HUES6 (cell line): ENCODE data around the gene ACTN1.

Experiments used
- H3K27ac ChIP-seq: 2 replicates; pipeline ENCODE4 v1.7.0; 2013; ENCODE audit warnings: low read depth, mild to moderate bottlenecking, low read length, inconsistent platforms
- H3K27me3 ChIP-seq: 2 replicates; pipeline ENCODE4 v1.6.1; 2013; ENCODE audit warnings: low read length; ENCODE audit not compliant: control insufficient read depth, insufficient read depth
- H3K36me3 ChIP-seq: 2 replicates; pipeline ENCODE4 v1.6.1; 2013; ENCODE audit warnings: low read length; ENCODE audit not compliant: control insufficient read depth, insufficient read depth
- H3K4me1 ChIP-seq: 2 replicates; pipeline ENCODE4 v1.6.1; 2013; ENCODE audit warnings: low read length; ENCODE audit not compliant: control insufficient read depth, insufficient read depth
- H3K4me3 ChIP-seq: 2 replicates; pipeline ENCODE4 v1.5.1; 2013; ENCODE audit warnings: low read depth, low read length
- H3K9ac ChIP-seq: one replicate; pipeline ENCODE4 v1.6.1; 2013; ENCODE audit warnings: mild to moderate bottlenecking, low read length
- H3K9me3 ChIP-seq: 2 replicates; pipeline ENCODE4 v1.6.1; 2013; ENCODE audit warnings: low read depth, low read length; ENCODE audit not compliant: control insufficient read depth, insufficient read depth

ACTN1 gene

DNA sequence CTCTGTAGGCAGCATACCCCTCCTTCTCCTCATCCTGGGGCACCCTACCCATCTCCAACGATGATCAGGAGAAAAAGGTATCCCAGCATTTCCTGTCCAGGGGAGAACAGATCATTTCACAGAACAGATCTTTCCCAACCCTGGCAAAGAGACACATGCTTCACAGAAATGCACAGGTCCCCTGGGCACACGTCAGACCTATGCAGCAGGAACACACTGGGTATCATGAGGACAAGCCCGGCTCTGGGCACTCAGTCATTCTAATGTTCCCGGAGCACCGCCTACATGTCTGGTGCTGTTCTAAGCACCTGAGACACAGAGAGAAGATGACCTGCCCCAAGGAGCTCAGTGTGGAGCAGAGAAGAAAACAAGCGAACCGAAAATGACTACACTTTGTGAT is 56.2 kb downstream of the ACTN1 start:
- H3K9ac ChIP-seq, result peak overlapping the region; percentile 23
- no peak overlapping the region for H3K4me3 ChIP-seq
- peaks cover 32% of the 10 kb centered on the region for H3K4me1 ChIP-seq
- peaks cover 7% of the 10 kb centered on the region; the same call in 1 of the 2 replicates for H3K9me3 ChIP-seq
- H3K27me3 ChIP-seq, result no peaks in the 10 kb centered on the region
- 0 out of 2 replicates have a peak overlapping the region, but pooled peaks have one; percentile 55 for H3K27ac ChIP-seq
- H3K36me3 ChIP-seq, result peaks cover 80% of the 10 kb centered on the region

GRCh38 chr14:68922201-68922621 is 56.9 kb downstream of the ACTN1 start:
- H3K4me3 ChIP-seq, result no peak overlapping the region
- peaks cover 84% of the 10 kb centered on the region for H3K36me3 ChIP-seq
- H3K27ac ChIP-seq, result peak overlapping the region; percentile 55; the same call in 1 of the 2 replicates
- H3K9ac ChIP-seq, result peak overlapping the region; percentile 23
- peaks cover 30% of the 10 kb centered on the region for H3K4me1 ChIP-seq
- H3K9me3 ChIP-seq, result peaks cover 7% of the 10 kb centered on the region; the same call in 1 of the 2 replicates
- H3K27me3 ChIP-seq, result no peaks in the 10 kb centered on the region

DNA sequence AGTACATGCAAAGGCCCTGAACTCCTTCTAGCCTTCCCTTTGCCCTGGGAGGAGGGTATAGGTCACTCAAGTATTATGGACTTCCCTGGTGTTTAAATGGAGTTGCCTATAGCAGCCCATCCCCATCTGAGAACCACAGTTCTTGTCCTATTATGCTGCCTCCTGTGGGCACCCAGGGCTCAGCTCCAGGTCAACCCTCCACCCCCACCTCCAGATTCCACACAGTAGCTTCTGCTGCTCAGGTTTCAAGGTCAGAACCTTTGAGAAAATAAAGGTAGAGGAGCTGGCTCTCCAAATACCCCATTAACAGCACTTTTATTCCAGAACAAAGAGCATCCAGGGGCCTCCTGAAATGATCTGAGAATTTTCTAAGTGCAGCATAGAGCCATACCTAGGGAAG is 57.4 kb downstream of the ACTN1 start:
- Histone ChIP-seq H3K36me3 (peaks cover 90% of the 10 kb centered on the region), H3K27ac (0 out of 2 replicates have a peak overlapping the region, but pooled peaks have one; percentile 55), H3K4me1 (peaks cover 30% of the 10 kb centered on the region), H3K9me3 (peaks cover 6% of the 10 kb centered on the region; the same call in 1 of the 2 replicates), H3K27me3 (no peaks in the 10 kb centered on the region), H3K9ac (no peak overlapping the region), H3K4me3 (no peak overlapping the region)

- Histone ChIP-seq H3K27ac (no peak overlapping the region), H3K4me3 (no peak overlapping the region), H3K4me1 (peaks cover 30% of the 10 kb centered on the region), H3K36me3 (peaks cover 90% of the 10 kb centered on the region), H3K27me3 (no peaks in the 10 kb centered on the region), H3K9me3 (0 out of 2 replicates have a peak, but pooled peaks cover under 1% of the 10 kb centered on the region), H3K9ac (no peak overlapping the region)
These were observed 58.1 kb downstream of the ACTN1 start for GRCh38 chr14:68921049-68921448.

DNA sequence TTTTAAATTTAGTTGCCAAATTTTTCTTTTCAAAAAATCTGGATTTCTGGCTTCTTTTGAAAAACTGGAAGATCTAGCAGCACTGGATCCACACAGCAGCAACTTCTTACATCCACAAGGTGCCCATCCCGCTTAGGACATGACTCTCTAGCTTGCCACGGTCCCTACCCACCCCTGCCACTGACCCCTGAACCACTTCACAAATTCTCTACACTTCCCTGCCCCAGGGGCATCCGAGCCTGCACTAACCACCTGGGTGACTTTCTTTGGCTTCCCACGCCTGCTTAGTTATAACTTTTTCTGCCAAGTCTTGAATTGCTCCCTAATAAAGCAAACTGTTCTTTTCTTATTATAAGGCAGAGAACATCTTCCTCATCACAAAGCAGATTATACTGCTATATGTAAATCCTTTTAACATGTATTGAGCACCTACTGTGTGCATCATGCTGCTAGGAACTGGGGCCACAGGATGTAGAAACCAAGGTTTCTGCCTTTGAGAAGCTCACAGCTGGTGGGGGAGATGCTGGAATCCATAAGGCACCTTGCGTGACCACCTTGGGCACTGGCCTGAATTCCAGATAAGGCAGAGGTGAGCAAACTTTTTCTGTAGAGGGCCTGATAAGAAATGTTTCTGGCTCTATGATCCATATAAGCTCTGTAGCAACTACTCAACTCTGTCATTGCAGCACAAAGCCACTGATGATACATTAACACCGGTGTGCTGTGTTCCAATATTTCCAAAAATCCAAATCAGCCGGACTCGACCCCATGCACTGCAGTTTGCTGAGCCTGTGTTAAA is 59.8 kb downstream of the ACTN1 start:
- Histone ChIP-seq H3K9me3 (no peaks in the 10 kb centered on the region), H3K36me3 (peaks cover 83% of the 10 kb centered on the region), H3K9ac (no peak overlapping the region), H3K27ac (no peak overlapping the region), H3K4me3 (no peak overlapping the region), H3K27me3 (no peaks in the 10 kb centered on the region), H3K4me1 (peaks cover 23% of the 10 kb centered on the region)

DNA sequence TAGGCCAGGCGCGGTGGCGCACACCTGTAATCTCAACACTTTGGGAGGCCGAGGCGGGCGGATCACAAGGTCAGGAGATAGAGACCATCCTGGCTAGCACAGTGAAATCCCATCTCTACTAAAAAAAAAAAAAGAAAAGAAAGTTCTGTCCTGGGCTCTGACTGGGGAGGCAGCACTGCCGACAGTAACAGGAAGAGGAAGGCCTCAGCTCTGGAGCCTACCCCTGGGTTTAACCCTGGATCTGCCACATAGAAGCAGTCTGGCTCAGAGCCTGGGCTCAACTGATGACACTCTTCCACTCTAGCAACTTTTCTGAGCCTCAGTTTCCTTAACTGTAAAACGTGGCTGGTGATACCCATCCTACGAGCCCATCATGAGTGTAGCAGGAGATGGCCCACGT is 60.5 kb downstream of the ACTN1 start:
- Histone ChIP-seq H3K4me1 (peaks cover 16% of the 10 kb centered on the region), H3K36me3 (peaks cover 77% of the 10 kb centered on the region), H3K27ac (no peak overlapping the region), H3K27me3 (no peaks in the 10 kb centered on the region), H3K9ac (no peak overlapping the region), H3K9me3 (no peaks in the 10 kb centered on the region), H3K4me3 (no peak overlapping the region)

GRCh38 chr14:68916358-68916941 is 62.7 kb downstream of the ACTN1 start:
- Histone ChIP-seq H3K9ac (no peak overlapping the region), H3K4me1 (peaks cover 4% of the 10 kb centered on the region; the same call in 1 of the 2 replicates), H3K27ac (no peak overlapping the region), H3K4me3 (no peak overlapping the region), H3K27me3 (no peaks in the 10 kb centered on the region), H3K9me3 (no peaks in the 10 kb centered on the region), H3K36me3 (peaks cover 67% of the 10 kb centered on the region)

DNA sequence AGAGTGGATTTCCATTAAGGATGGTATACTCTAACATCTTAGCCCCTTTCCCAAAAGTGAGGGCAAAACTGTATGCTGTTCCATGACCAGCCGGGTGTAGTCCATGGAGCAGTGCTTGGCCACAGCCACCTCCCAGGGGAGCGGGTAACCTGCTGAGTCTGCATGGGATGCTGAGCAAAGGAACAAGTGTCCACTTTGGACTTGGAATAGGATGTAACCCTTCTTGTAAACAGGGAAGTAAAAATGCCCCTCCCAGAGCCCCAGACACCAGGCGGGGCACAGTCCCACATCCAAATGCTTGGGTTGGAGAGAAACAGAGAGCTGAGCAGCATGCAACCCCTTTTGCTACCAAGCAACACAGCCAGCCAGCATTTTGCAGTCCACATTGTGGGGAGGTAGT is 65.6 kb downstream of the ACTN1 start:
- Histone ChIP-seq H3K27me3 (no peaks in the 10 kb centered on the region), H3K9ac (no peak overlapping the region), H3K9me3 (no peaks in the 10 kb centered on the region), H3K4me3 (no peak overlapping the region), H3K27ac (no peak overlapping the region), H3K4me1 (peaks cover 4% of the 10 kb centered on the region; the same call in 1 of the 2 replicates), H3K36me3 (peaks cover 67% of the 10 kb centered on the region)

- Histone ChIP-seq H3K4me3 (no peak overlapping the region), H3K9me3 (no peaks in the 10 kb centered on the region), H3K4me1 (peaks cover 4% of the 10 kb centered on the region; the same call in 1 of the 2 replicates), H3K27me3 (no peaks in the 10 kb centered on the region), H3K36me3 (peaks cover 67% of the 10 kb centered on the region), H3K27ac (no peak overlapping the region), H3K9ac (no peak overlapping the region)
These were observed 67.4 kb downstream of the ACTN1 start for GRCh38 chr14:68911594-68912227.

DNA sequence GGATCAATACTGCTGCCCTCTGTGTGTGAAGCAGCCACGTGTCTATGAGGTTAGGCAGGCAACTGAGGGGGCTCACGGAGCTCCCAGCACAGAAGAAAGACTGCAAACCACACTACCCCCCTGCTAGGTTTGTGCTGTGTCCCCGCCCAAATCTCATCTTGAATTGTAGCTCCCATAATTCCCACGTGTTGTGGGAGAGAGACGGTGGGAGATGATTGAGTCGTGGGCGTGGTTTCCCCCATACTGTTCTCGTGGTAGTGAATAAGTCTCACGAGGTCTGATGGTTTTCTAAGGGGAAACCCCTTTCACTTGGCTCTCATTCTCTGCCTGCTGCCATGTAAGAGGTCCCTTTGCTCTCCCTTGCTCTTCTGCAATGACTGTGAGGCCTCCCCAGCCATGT is 68.6 kb downstream of the ACTN1 start:
- peaks cover 69% of the 10 kb centered on the region for H3K36me3 ChIP-seq
- H3K9ac ChIP-seq, result no peak overlapping the region
- H3K27me3 ChIP-seq, result no peaks in the 10 kb centered on the region
- no peak overlapping the region for H3K27ac ChIP-seq
- no peaks in the 10 kb centered on the region for H3K9me3 ChIP-seq
- no peak overlapping the region for H3K4me3 ChIP-seq
- H3K4me1 ChIP-seq, result peaks cover 4% of the 10 kb centered on the region; the same call in 1 of the 2 replicates

DNA sequence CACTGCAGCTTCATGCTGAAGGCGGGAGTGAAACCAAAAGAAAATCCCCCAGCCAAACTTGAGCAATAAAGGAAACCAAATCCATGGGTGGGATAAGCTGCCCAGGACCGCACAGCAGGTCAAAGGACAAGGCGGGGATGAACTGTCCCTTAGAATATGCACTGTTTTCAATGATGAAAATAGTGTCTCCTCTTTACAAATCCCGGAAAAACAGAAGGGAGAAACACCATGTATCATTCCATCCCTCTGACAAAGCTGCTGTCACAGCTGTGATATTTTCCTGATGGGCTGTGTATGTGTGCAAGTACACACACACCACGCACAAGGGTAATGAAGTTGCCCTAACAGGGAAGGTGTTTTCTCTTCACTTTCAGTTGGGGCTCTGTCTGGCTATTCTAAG is 70.3 kb downstream of the ACTN1 start:
- H3K4me3 ChIP-seq, result no peak overlapping the region
- H3K27ac ChIP-seq, result no peak overlapping the region
- H3K4me1 ChIP-seq, result peaks cover 4% of the 10 kb centered on the region; the same call in 1 of the 2 replicates
- H3K9me3 ChIP-seq, result no peaks in the 10 kb centered on the region
- no peaks in the 10 kb centered on the region for H3K27me3 ChIP-seq
- H3K9ac ChIP-seq, result no peak overlapping the region
- peaks cover 82% of the 10 kb centered on the region for H3K36me3 ChIP-seq
